Measurements from ENCODE around the gene PLEKHG5. TPM values are rescaled to one million over a fixed set of nuclear protein-coding genes. Genes with fewer than 3 reads are reported as not detected.

Gene PLEKHG5
- total RNA-seq, 4 donors from 2014 or later = 5.8 to 12.0 (median 8.4) TPM

GRCh38 chr1:6500544-6501278 lies 9.2 kb upstream of the PLEKHG5 start:
- Histone ChIP-seq H3K27ac (peak overlapping the region in 1 of 3 donors; percentile 5), H3K27me3 (no peaks in the 10 kb centered on the region), H3K4me1 (peaks cover 12 to 47% of the 10 kb centered on the region in 2 donors), H3K4me3 (replicated peaks in 1 of 3) (no peak overlapping the region), H3K36me3 (no peaks in the 10 kb centered on the region), H3K9me3 (no peaks in the 10 kb centered on the region)
- 75 to 80% methylated on average over 22 to 27 of the region's 27 CpGs for WGBS, 2 donors
- DNase-seq = no peak
- intact Hi-C loops (cut with DNase I) = no loop called here
- TF ChIP-seq POLR2A (IDR thresholded peaks at IDR 0.05) = no peak
- TF ChIP-seq, protein P1, sequence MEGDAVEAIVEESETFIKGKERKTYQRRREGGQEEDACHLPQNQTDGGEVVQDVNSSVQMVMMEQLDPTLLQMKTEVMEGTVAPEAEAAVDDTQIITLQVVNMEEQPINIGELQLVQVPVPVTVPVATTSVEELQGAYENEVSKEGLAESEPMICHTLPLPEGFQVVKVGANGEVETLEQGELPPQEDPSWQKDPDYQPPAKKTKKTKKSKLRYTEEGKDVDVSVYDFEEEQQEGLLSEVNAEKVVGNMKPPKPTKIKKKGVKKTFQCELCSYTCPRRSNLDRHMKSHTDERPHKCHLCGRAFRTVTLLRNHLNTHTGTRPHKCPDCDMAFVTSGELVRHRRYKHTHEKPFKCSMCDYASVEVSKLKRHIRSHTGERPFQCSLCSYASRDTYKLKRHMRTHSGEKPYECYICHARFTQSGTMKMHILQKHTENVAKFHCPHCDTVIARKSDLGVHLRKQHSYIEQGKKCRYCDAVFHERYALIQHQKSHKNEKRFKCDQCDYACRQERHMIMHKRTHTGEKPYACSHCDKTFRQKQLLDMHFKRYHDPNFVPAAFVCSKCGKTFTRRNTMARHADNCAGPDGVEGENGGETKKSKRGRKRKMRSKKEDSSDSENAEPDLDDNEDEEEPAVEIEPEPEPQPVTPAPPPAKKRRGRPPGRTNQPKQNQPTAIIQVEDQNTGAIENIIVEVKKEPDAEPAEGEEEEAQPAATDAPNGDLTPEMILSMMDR (IDR thresholded peaks at IDR 0.05) = no peak

- peaks cover 12 to 50% of the 10 kb centered on the region in 2 donors for H3K4me1 ChIP-seq
- H3K36me3 ChIP-seq = no peaks in the 10 kb centered on the region
- no peak overlapping the region for H3K27ac ChIP-seq
- no peak for DNase-seq
- no peaks in the 10 kb centered on the region for H3K9me3 ChIP-seq
- no peak overlapping the region for H3K4me3 ChIP-seq (replicated peaks in 1 of 3)
- TF ChIP-seq, protein P1 (IDR thresholded peaks at IDR 0.05) = no peak
- no peak for TF ChIP-seq POLR2A (IDR thresholded peaks at IDR 0.05)
- intact Hi-C loops (cut with DNase I) = no loop called here
- H3K27me3 ChIP-seq = no peaks in the 10 kb centered on the region
- WGBS, 2 donors = 84 to 90% methylated on average over 4 of the region's 4 CpGs
Observed at GRCh38 chr1:6499296-6499695, 7.8 kb upstream of the PLEKHG5 start.

- TF ChIP-seq POLR2A (IDR thresholded peaks at IDR 0.05) = no peak
- TF ChIP-seq, protein P1 (IDR thresholded peaks at IDR 0.05) = no peak
- H3K36me3 ChIP-seq = no peaks in the 10 kb centered on the region
- no peaks in the 10 kb centered on the region for H3K9me3 ChIP-seq
- no peak overlapping the region for H3K4me3 ChIP-seq (replicated peaks in 1 of 3)
- H3K4me1 ChIP-seq = peaks cover 12 to 50% of the 10 kb centered on the region in 2 donors
- no peak overlapping the region for H3K27ac ChIP-seq
- no peak for DNase-seq
- WGBS, 2 donors = 71% methylated on average over 9 of the region's 13 CpGs; no CpG with 5 or more reads in 1 of the 2 donors
- intact Hi-C loops (cut with DNase I) = no loop called here
- H3K27me3 ChIP-seq = no peaks in the 10 kb centered on the region
Observed at GRCh38 chr1:6498576-6499111, 7.2 kb upstream of the PLEKHG5 start.

GRCh38 chr1:6497867-6498575 lies 6.6 kb upstream of the PLEKHG5 start:
- WGBS, 2 donors = 31 to 34% methylated on average over 17 to 18 of the region's 20 CpGs
- no peak for DNase-seq
- intact Hi-C loops (cut with DNase I) = no loop called here
- H3K4me1 ChIP-seq = peaks cover 12 to 50% of the 10 kb centered on the region in 2 donors
- H3K9me3 ChIP-seq = no peaks in the 10 kb centered on the region
- no peaks in the 10 kb centered on the region for H3K36me3 ChIP-seq
- TF ChIP-seq, protein P1 (IDR thresholded peaks at IDR 0.05) = no peak
- no peak for TF ChIP-seq POLR2A (IDR thresholded peaks at IDR 0.05)
- no peaks in the 10 kb centered on the region for H3K27me3 ChIP-seq
- peak overlapping the region in 1 of 3 donors; percentile 63 for H3K4me3 ChIP-seq (replicated peaks in 1 of 3)
- H3K27ac ChIP-seq = peak overlapping the region in 1 of 3 donors; percentile 35
